Immature natural killer cell (primary cell): ENCODE results near the gene TPRG1. TPM values are rescaled to one million over a fixed set of nuclear protein-coding genes. Genes with fewer than 3 reads are reported as not detected.

Source experiments
- DNase-seq, 3 donors: peaks; one replicate each; pipeline ENCODE4 v3.0.0; 2022; ENCODE audit warnings: mixed read lengths in 1 of 3
- H3K27ac Mint-ChIP-seq, 6 donors: one replicate each; pipeline ENCODE4 v1.8.0; 2020; ENCODE audit warnings: mixed read lengths in 6 of 6, mild to moderate bottlenecking in 5 of 6, inconsistent platforms in 4 of 6, moderate library complexity in 3 of 6
- H3K27me3 Mint-ChIP-seq, 3 donors: one replicate each; pipeline ENCODE4 v1.8.0; 2020 to 2021; ENCODE audit warnings: low read depth in 3 of 3, mild to moderate bottlenecking in 3 of 3, mixed read lengths in 3 of 3, moderate library complexity in 3 of 3, inconsistent platforms in 1 of 3
- H3K36me3 Mint-ChIP-seq, 3 donors: one replicate each; pipeline ENCODE4 v1.8.0; 2020; ENCODE audit warnings: mixed read lengths in 3 of 3, inconsistent platforms in 2 of 3, mild to moderate bottlenecking in 2 of 3
- H3K4me1 Mint-ChIP-seq, 2 donors: one replicate each; pipeline ENCODE4 v1.8.0; 2020; ENCODE audit warnings: inconsistent platforms in 2 of 2, mild to moderate bottlenecking in 2 of 2, mixed read lengths in 2 of 2, moderate library complexity in 1 of 2
- H3K4me3 Mint-ChIP-seq, 5 donors: one replicate each; pipeline ENCODE4 v1.8.0; 2020; ENCODE audit warnings: mild to moderate bottlenecking in 5 of 5, mixed read lengths in 5 of 5, inconsistent platforms in 3 of 5, moderate library complexity in 3 of 5
- H3K9me3 Mint-ChIP-seq, 6 donors: one replicate each; pipeline ENCODE4 v1.8.0; 2020; ENCODE audit warnings: mild to moderate bottlenecking in 6 of 6, mixed read lengths in 6 of 6, inconsistent platforms in 4 of 6, moderate library complexity in 3 of 6
- polyA plus RNA-seq, 3 donors: library from polyadenylated mRNA; unstranded; fragments of 300-500 nt; fragmentation: Illumina TruSeq; gene quantifications; one replicate each; pipeline ENCODE4 v1.2.3, GENCODE V29; 2021

The TPRG1 gene
- polyA plus RNA-seq, 3 donors from 2014 or later = 0.38 to 6.0 TPM; not detected in 1

DNA sequence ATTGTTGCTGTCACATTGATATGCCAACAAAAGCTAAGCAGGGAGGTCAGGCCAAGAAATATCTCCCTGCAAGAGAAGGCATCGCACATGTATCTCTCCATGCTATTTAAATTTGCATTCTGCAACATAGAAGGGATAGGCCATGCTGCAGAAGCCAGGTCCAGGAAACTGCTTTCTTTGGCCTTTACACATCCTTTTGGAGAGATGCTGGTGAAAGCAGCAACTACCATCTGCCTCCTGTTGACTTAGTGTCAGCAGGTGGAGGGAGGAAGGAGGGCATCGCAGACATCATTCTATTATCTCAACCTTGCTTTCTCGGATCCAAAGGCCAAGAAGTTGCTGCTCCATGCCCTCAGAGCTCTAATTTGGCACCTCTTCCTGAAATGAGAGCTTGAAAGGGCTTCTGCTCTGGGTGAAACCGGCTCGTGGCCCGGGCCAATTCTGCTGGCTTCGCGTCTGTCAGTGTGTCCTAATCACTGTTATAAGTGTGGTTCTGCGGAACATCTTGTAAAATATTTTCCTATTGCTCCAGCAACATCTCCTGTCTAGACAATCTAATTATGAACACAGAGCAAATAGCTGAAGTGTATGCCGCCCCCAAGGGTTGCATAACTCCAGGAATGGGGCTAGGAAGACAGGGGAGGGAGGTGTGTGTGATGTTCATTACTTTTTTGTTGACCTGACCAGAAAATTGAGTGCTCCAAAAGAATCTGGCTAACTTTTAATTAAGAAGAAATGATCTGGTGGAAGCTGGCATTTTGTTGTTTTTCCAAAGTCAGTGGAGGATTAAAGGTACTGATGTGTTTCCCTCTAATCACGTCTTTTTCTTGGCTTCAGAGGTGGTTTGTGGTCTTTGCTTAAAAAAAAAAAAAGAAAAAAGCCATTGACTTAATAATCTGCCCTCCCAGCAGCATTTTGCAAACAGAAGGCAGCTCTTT lies 89.1 kb downstream of the TPRG1 start:
- Mint-ChIP-seq H3K27ac (no peak overlapping the region), H3K9me3 (peaks cover 0 to 3% (median 0%) of the 10 kb centered on the region in 6 donors), H3K36me3 (no peaks in the 10 kb centered on the region), H3K4me3 (no peak overlapping the region), H3K27me3 (peaks cover 0 to 4% (median 1%) of the 10 kb centered on the region in 3 donors), H3K4me1 (no peaks in the 10 kb centered on the region)
- no peak for DNase-seq

DNA sequence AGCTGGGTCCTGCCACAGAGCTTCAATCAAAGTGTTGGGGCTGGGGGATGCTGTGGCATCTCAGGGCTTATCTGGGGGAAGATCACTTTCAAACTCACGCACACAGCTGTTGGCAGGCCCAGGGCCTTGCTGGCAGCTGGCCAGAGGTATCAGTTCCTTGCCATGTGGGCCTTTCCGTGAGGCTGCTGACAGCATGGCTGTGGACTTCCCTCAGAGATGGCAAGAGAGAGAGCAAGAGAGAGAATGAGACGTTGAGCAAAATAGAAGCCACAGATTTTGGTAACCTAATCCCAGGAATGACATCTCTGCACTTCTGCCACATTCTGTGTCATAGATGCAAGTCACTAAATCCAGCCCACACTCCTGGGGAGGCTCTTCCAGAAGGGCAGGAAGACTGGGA lies 91.0 kb downstream of the TPRG1 start:
- Mint-ChIP-seq H3K4me3 (no peak overlapping the region), H3K4me1 (no peaks in the 10 kb centered on the region), H3K27me3 (peaks cover 0 to 2% (median 1%) of the 10 kb centered on the region in 3 donors), H3K36me3 (no peaks in the 10 kb centered on the region), H3K27ac (no peak overlapping the region), H3K9me3 (no peaks in the 10 kb centered on the region)
- no peak for DNase-seq

DNA sequence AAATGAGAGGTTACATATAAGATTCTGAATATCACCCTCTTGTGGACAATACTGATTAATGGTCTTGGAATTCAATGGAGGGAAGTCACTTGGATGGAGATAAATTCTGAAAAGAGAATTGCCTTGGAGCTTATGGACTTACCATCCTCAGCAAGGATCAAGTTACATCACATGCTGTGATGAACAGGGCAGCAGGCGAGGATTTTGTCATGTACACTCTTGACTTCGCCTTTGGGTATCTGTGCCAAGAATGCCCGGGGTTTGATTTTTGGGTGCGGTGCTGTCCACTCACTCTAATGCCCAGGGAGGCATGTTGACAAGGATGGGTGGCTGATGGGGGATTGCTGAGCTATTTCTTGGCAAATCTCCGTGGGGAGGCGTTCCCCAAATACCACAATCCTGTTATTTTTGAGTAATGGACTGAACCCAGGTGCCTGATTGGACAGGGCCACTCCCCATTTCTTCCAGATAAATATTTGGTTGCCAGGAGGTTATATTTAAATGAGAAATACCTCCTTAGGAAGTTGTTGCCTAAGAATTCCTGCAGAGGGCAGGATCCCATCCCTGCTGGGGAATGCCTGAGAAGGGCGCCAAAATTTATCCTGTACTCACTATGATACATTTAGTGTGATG lies 96.3 kb downstream of the TPRG1 start:
- DNase-seq = no peak
- Mint-ChIP-seq H3K27ac (no peak overlapping the region), H3K9me3 (peaks cover 0 to 1% (median 0%) of the 10 kb centered on the region in 6 donors), H3K27me3 (peaks cover 0 to 3% (median 0%) of the 10 kb centered on the region in 3 donors), H3K36me3 (no peaks in the 10 kb centered on the region), H3K4me1 (no peaks in the 10 kb centered on the region), H3K4me3 (no peak overlapping the region)

DNA sequence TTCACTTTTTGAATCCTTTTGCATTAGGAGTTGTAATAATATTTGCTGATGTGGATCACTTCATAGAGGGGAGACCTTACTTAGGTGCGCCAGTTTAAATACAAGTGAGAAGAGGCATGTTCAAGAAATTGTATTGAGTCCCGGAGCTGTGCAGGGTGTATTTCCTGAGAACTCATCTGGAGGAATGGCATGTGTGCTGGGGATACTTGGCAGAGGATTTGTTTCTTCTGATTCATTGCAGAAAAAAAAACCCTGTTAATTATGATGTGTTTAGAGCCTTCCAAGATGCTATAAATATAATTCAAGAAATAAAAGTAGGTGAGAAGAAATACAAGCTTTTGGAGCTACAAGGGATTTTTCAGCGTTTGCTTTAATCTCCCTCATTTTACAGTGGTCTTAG lies 97.6 kb downstream of the TPRG1 start:
- DNase-seq = no peak
- no peak overlapping the region for H3K4me3 Mint-ChIP-seq
- peaks cover 0 to 1% (median 0%) of the 10 kb centered on the region in 6 donors for H3K9me3 Mint-ChIP-seq
- H3K27me3 Mint-ChIP-seq = peaks cover 0 to 2% (median 0%) of the 10 kb centered on the region in 3 donors
- no peaks in the 10 kb centered on the region for H3K4me1 Mint-ChIP-seq
- no peak overlapping the region for H3K27ac Mint-ChIP-seq
- H3K36me3 Mint-ChIP-seq = no peaks in the 10 kb centered on the region

DNA sequence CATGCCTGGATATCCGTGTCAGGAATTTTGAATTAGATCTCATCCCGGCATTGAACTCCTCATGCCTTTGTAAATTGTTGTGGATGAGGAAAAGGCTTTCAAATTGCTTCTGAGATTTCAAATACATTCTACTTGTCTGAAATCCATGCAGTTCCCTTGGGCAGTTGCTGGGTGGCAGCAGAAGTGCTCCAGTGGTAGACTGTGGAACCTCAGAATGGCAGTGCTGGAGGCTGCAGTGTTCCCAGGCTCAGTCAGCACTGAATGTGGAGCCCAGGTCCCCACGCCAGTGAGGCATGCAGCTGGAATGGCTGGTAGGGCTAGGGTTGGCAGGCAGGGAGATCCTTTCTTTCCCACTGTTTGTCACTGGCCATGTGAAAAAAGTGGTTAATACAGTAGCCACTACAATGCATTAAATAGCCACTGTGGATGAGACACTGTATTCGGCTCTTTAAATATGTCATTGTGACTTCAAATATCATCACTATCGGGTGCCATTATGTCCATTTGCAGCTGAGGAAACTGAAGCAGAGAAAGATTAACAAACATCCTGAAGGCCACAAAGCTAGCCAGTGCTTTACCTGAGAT lies 98.6 kb downstream of the TPRG1 start:
- no peak overlapping the region for H3K4me3 Mint-ChIP-seq
- no peak overlapping the region for H3K27ac Mint-ChIP-seq

DNA sequence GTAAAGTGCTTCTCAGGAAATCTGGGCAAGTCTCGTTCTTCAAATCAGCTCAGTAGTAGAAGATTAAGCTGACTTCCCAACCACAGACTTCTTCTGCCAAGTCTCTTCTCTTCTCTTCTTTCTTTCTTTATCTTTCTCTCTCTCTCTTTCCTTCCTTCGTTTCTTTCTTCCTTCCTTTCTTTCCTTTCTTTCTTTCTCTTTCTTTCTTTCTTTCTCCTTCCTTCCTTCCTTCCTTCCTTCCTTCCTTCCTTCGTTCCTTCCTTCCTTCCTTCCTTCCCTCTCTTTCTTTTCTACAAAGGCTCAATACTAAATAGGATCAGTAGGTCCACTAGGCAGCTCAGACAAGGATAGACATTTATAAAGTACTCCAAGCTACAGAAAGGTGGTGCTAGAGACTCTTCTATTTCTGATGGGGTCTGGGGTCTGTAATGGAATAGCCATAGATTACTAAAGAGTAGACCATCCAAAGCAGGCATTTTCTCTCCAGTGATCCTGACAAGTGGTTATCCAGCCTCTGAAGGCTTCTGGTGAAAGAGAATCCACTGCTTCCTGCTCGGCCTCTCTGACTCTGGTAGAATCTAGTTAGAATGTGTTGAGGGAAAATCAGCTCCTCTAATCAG lies 100.8 kb downstream of the TPRG1 start:
- no peak overlapping the region for H3K4me3 Mint-ChIP-seq
- H3K9me3 Mint-ChIP-seq = peaks cover 0 to 1% (median 0%) of the 10 kb centered on the region in 6 donors
- H3K27ac Mint-ChIP-seq = no peak overlapping the region
- no peak for DNase-seq
- H3K4me1 Mint-ChIP-seq = no peaks in the 10 kb centered on the region
- peaks cover 0 to 10% (median 0%) of the 10 kb centered on the region in 3 donors for H3K27me3 Mint-ChIP-seq
- H3K36me3 Mint-ChIP-seq = no peaks in the 10 kb centered on the region

More for the DNA sequence above, 98.6 kb downstream of the TPRG1 start:
- no peaks in the 10 kb centered on the region for H3K4me1 Mint-ChIP-seq
- H3K36me3 Mint-ChIP-seq = no peaks in the 10 kb centered on the region
- peaks cover 0 to 5% (median 0%) of the 10 kb centered on the region in 3 donors for H3K27me3 Mint-ChIP-seq
- no peak for DNase-seq
- peaks cover 0 to 1% (median 0%) of the 10 kb centered on the region in 6 donors for H3K9me3 Mint-ChIP-seq

DNA sequence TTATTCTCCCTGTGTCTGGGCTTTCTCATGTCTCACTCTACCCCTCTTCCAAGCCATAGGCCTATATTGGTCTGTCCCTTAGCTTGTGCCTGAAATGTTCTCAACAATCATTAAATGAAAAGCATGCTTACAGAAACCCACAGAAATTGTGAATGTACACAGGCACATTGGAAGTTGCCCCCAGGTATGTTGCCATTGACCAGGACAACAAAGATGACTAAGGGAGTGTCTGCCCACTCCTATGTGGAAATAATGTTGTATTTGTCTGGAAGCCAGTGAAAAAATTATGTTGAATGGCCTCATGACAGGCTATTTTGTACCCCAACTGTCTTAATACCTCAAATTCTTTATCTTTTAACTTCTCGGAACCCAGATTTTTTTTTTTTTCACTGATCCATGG lies 102.0 kb downstream of the TPRG1 start:
- Mint-ChIP-seq H3K4me1 (no peaks in the 10 kb centered on the region), H3K9me3 (peaks cover 0 to 1% (median 0%) of the 10 kb centered on the region in 6 donors), H3K4me3 (no peak overlapping the region), H3K36me3 (no peaks in the 10 kb centered on the region), H3K27me3 (peaks cover 0 to 10% (median 2%) of the 10 kb centered on the region in 3 donors), H3K27ac (no peak overlapping the region)
- no peak for DNase-seq

DNA sequence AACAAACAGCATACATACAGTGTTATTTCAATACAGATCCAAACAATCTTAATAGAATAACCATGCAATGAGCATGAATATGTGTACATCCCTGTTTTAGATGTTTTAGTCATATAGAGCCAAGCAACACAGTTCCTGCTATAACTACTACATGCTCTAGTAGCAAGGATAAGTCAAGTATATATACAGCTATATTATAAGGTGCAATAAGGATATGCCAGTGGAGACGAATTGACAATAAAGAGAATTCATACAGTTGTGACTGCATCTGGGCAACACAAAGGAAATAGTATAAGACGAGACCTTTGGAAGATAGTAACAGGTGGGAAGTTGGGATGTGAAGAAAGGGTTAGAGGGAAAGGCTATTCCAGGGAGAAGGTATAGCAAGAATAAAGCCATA lies 103.4 kb downstream of the TPRG1 start:
- no peaks in the 10 kb centered on the region for H3K36me3 Mint-ChIP-seq
- H3K4me3 Mint-ChIP-seq = no peak overlapping the region
- H3K27me3 Mint-ChIP-seq = peaks cover 0 to 12% (median 2%) of the 10 kb centered on the region in 3 donors
- peaks cover 0 to 1% (median 0%) of the 10 kb centered on the region in 6 donors for H3K9me3 Mint-ChIP-seq
- DNase-seq = no peak
- no peak overlapping the region for H3K27ac Mint-ChIP-seq
- H3K4me1 Mint-ChIP-seq = no peaks in the 10 kb centered on the region

DNA sequence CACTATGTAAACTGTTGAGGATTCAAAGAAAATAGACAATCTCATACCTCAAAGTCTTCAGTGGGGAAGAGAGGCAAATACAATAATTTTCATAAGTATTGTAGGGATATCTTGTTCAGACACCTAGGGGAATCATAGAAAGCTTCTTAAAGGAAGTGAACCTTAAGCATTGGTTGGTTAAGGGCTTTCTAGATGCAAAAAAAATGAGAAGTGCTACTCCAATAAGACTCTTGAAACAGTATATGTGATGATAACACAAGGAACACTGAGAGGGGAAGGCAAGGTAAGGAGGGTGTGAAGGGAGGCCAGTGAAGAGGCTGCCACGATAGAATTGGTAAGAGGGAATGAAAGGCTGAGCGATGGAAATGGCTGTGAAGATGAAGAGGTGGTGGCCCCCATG lies 104.1 kb downstream of the TPRG1 start:
- no peaks in the 10 kb centered on the region for H3K4me1 Mint-ChIP-seq
- no peaks in the 10 kb centered on the region for H3K36me3 Mint-ChIP-seq
- peaks cover 0 to 12% (median 2%) of the 10 kb centered on the region in 3 donors for H3K27me3 Mint-ChIP-seq
- H3K9me3 Mint-ChIP-seq = peaks cover 0 to 1% (median 0%) of the 10 kb centered on the region in 6 donors
- H3K4me3 Mint-ChIP-seq = no peak overlapping the region
- DNase-seq = no peak
- no peak overlapping the region for H3K27ac Mint-ChIP-seq

DNA sequence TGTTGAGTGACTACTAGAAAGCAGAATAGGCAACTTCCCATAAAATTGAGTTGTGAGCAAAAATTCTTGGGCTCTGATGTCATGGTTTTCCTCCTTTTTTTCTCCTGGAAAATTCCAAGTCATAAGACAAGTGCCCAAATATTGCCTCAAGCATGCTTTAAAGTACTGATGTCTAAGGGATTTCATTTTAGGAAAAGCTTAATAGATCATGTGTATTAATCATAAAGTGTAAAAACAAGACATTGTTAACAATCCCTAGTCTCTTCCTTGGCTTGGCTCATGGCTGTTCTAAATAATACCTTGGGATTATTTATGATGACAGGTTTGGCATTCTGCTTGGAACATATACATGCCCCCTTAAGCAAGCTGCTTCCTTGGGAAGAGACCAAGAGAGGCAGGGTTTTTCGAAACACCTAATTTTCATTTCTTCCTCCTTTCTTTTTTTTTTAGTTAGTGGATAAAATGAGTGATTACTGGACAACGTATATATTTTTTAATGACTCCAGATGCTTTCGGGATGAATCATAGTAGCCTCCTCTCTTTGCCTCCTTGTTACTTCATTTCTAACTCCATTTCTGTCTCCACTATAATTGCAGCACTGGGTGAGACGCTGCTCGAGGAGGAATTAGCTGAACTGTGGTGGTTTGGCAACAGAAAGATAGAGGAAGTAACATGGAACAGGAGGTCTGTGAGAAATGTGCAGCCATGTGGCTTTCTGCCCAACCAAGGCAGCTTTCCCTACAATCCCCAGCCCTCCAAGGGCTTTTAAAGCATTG lies 104.9 kb downstream of the TPRG1 start:
- no peak overlapping the region for H3K4me3 Mint-ChIP-seq

DNA sequence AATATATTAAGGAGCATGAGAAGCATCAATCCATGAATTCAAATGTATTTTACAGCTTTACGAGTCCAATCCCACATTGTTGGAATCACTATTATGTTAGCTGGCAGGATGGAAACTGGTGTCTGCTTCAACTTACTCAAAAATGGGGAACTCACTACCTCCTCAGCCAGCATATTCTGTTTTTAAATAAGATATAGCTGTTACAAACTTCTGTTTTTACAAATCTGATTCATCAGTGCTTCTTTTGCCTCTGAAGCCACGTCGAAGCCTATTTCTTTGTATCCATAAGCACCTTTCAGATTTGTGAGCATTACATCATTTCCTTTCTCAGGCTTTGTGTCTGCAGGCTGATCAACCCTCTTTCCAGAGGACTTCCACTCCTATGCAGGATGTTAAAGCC lies 105.9 kb downstream of the TPRG1 start:
- Mint-ChIP-seq H3K27ac (no peak overlapping the region), H3K4me3 (no peak overlapping the region), H3K36me3 (no peaks in the 10 kb centered on the region), H3K9me3 (peaks cover 0 to 1% (median 0%) of the 10 kb centered on the region in 6 donors), H3K4me1 (no peaks in the 10 kb centered on the region), H3K27me3 (peaks cover 0 to 10% (median 2%) of the 10 kb centered on the region in 3 donors)
- no peak for DNase-seq

More for the DNA sequence above, 104.9 kb downstream of the TPRG1 start:
- peaks cover 0 to 1% (median 0%) of the 10 kb centered on the region in 6 donors for H3K9me3 Mint-ChIP-seq
- no peaks in the 10 kb centered on the region for H3K4me1 Mint-ChIP-seq
- DNase-seq = no peak
- H3K27me3 Mint-ChIP-seq = peaks cover 0 to 12% (median 2%) of the 10 kb centered on the region in 3 donors
- no peaks in the 10 kb centered on the region for H3K36me3 Mint-ChIP-seq
- H3K27ac Mint-ChIP-seq = no peak overlapping the region

DNA sequence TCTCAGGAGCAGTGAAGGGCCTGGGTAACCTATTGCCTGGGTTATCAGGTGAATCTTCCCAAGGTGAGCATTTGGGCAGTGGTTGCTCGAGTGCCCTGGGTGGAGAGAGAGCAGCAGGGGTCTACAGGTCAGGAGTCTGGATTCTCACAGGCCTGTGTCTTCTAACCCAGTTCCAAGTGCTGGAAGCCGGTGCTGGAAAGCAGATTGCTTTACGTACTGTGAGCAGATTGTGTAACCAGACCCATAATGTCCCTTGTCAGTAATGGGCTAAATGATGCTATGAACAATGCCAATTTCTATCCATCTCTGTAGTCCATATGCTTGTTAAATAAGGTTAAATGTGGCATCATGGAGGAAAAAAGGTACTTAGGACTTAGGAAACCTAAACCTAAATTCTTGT lies 106.5 kb downstream of the TPRG1 start:
- Mint-ChIP-seq H3K36me3 (no peaks in the 10 kb centered on the region), H3K9me3 (peaks cover 0 to 1% (median 0%) of the 10 kb centered on the region in 6 donors), H3K4me1 (no peaks in the 10 kb centered on the region), H3K27me3 (peaks cover 0 to 10% (median 2%) of the 10 kb centered on the region in 3 donors), H3K27ac (no peak overlapping the region), H3K4me3 (no peak overlapping the region)
- DNase-seq = no peak

DNA sequence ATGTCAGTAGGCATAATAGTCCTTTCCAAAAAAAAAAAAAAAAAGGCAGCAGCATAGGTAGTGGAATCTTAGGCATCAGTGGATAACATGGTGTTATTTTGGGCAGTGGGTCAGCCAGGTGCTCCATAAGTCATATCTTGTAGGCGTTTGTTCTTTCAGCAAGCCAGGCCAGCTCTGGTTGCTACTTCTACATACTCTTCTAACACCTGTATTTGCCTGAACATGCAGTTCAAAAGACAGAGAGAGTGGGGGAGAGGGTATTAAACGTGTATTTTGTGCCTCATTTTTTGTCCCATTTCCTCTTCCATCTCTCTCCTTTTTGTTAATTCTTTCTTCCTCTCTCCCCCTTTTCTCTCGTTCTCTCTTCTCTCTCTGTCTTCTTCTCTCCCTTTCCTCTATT lies 110.4 kb downstream of the TPRG1 start:
- Mint-ChIP-seq H3K4me1 (peaks cover 0 to 2% of the 10 kb centered on the region in 2 donors), H3K27ac (no peak overlapping the region)

More for the DNA sequence above, 110.4 kb downstream of the TPRG1 start:
- no peak for DNase-seq
- Mint-ChIP-seq H3K9me3 (no peaks in the 10 kb centered on the region), H3K4me3 (no peak overlapping the region), H3K27me3 (peaks cover 0 to 3% (median 1%) of the 10 kb centered on the region in 3 donors), H3K36me3 (no peaks in the 10 kb centered on the region)
